HL-60 (cell line): ENCODE data around the gene FTSJ1.

Source experiments
- CTCF ChIP-seq: IDR thresholded peaks from one replicate; pipeline ENCODE4 v1.5.1; 2011; ENCODE audit warnings: low read length, control low read depth, inconsistent platforms; ENCODE audit not compliant: insufficient read depth
- GABPA ChIP-seq: IDR thresholded peaks from 2 replicates; pipeline ENCODE4 v1.6.1; 2012; ENCODE audit warnings: low read depth
- REST ChIP-seq: IDR thresholded peaks from 2 replicates; pipeline ENCODE4 v1.6.1; 2012; ENCODE audit warnings: low read depth; ENCODE audit not compliant: insufficient replicate concordance

GRCh38 chrX:48475296-48475695 is 703 bp upstream of the FTSJ1 start:
- TF ChIP-seq CTCF = no peak
- no peak for TF ChIP-seq REST
- no peak for TF ChIP-seq GABPA
